T-helper 1 cell treated with Interleukin-12 subunit alpha and Interleukin-12 subunit beta and Interleukin-4 antibody, amounts not matched to agents 30 ng/mL and 1 ng/mL, for 36 hours (primary cell): Measurements from ENCODE around the gene HPS5. TPM values are rescaled to one million over a fixed set of nuclear protein-coding genes. Genes with fewer than 3 reads are reported as not detected.

Source experiments
- intact Hi-C: fragments of 100-400 bp; cut with micrococcal nuclease; formaldehyde crosslinking; loops from one replicate; pipeline ENCODE4 v1.15.1; 2024
- total RNA-seq: library from RNA; stranded (reverse); gene quantifications from 2 replicates; pipeline ENCODE4 v1.2.3, GENCODE V29; 2022

HPS5 gene
- total RNA-seq, 1 donor from 2014 or later, result 23.3 TPM

GRCh38 chr11:18320617-18321016 is 1.3 kb downstream of the HPS5 start:
- intact Hi-C loops, result loop anchor here (5.0 to 10.0 kb wide), 4 partner anchors 213 to 1043 kb away; partner anchors contain the start of genes E2F8, IGSF22, NUCB2 and SAAL1

GRCh38 chr11:18319914-18320313 is 2.0 kb downstream of the HPS5 start:
- intact Hi-C loops, result loop anchor here (2.0 to 10.0 kb wide), 5 partner anchors 13 to 1043 kb away; partner anchors contain the start of genes E2F8, IGSF22, NUCB2 and SAAL1

GRCh38 chr11:18317551-18317950 is 4.4 kb downstream of the HPS5 start:
- intact Hi-C loops, result no loop called here

- intact Hi-C loops, result no loop called here
Measured at GRCh38 chr11:18315893-18316292, 6.0 kb downstream of the HPS5 start.

- intact Hi-C loops, result no loop called here
Measured at GRCh38 chr11:18314784-18315523, 7.0 kb downstream of the HPS5 start.

GRCh38 chr11:18313965-18314763 is 7.8 kb downstream of the HPS5 start:
- intact Hi-C loops, result no loop called here

GRCh38 chr11:18312663-18313420 is 9.1 kb downstream of the HPS5 start:
- intact Hi-C loops, result no loop called here

GRCh38 chr11:18312012-18312411 is 9.9 kb downstream of the HPS5 start:
- intact Hi-C loops, result no loop called here

GRCh38 chr11:18310800-18311340 is 11.1 kb downstream of the HPS5 start:
- intact Hi-C loops, result no loop called here

GRCh38 chr11:18309691-18310090 is 12.2 kb downstream of the HPS5 start:
- intact Hi-C loops, result no loop called here

- intact Hi-C loops, result no loop called here
Measured at GRCh38 chr11:18308242-18308641, 13.7 kb downstream of the HPS5 start.

GRCh38 chr11:18307461-18308139 is 14.3 kb downstream of the HPS5 start:
- intact Hi-C loops, result no loop called here

GRCh38 chr11:18304745-18305144 is 17.2 kb downstream of the HPS5 start:
- intact Hi-C loops, result no loop called here

- intact Hi-C loops, result no loop called here
Measured at GRCh38 chr11:18299721-18300120, 22.2 kb downstream of the HPS5 start.

- intact Hi-C loops, result no loop called here
Measured at GRCh38 chr11:18295316-18295715, 26.6 kb downstream of the HPS5 start.

GRCh38 chr11:18294862-18295261 is 27.1 kb downstream of the HPS5 start:
- intact Hi-C loops, result no loop called here

GRCh38 chr11:18288911-18289310 is 33.0 kb downstream of the HPS5 start:
- intact Hi-C loops, result no loop called here

GRCh38 chr11:18285841-18286240 is 36.1 kb downstream of the HPS5 start:
- intact Hi-C loops, result no loop called here

GRCh38 chr11:18282626-18283025 is 39.3 kb downstream of the HPS5 start:
- intact Hi-C loops, result no loop called here

- intact Hi-C loops, result loop anchor here (2.0 kb wide), 1 partner anchor 42 kb away; the partner anchor contains the start of genes GTF2H1 and HPS5
Measured at GRCh38 chr11:18280438-18281045, 41.4 kb downstream of the HPS5 start.
